Hematopoietic multipotent progenitor cell treated with erythropoietin and hydrocortisone succinate and interleukin-3 and kit ligand, for 6 days (in vitro differentiated cells): ENCODE measurements around the gene KCNN2.
A peak's percentile ranks its signal among the peaks of the same experiment; 100 is the strongest.
"Not testable (repeated sequence)": the region's sequence is repeated elsewhere in the genome, so short reads cannot be mapped to it uniquely, and the experiment has no call there.

Experiments used
- DNase-seq: peaks from one replicate; pipeline ENCODE4 v3.0.0-alpha.2; 2015

KCNN2 gene

DNA sequence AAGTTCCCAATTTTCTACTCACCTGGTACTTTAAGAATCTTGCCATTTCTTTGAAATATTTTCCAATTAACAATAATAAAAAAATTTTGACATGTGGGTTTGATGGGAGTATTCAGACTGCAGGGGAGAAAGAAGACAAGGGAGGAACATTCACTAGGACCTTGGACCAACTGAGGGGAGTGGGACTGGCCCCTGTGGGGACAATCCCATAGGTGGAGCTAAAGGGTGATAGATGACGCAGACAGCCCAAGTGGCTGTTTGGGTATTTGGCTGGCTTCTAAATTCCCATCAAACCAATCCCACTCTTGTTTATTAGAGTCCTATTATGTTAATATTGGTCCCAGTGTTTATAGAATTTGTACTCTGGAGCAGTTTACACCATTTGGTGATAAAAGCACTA is 65.3 kb downstream of the KCNN2 start:
- DNase-seq: no peak

GRCh38 chr5:114430532-114430931 is 68.7 kb downstream of the KCNN2 start:
- DNase-seq: no peak

DNA sequence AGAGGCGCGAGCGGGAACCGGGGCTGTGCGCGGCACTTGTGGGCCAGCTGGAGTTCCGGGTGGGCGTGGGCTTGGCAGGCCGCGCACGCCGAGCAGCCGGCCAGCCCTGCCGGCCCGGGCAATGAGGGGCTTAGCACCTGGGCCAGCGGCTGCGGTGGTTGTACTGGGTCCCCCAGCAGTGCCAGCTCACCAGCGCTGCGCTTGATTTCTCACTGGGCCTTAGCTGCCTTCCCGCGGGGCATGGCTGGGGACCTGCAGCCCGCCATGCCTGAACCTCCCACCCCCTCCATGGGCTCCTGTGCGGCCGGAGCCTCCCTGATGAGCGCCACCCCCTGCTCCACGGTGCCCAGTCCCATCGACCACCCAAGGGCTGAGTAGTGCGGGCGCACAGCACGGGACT is 70.8 kb downstream of the KCNN2 start:
- DNase-seq: not testable (repeated sequence)

DNA sequence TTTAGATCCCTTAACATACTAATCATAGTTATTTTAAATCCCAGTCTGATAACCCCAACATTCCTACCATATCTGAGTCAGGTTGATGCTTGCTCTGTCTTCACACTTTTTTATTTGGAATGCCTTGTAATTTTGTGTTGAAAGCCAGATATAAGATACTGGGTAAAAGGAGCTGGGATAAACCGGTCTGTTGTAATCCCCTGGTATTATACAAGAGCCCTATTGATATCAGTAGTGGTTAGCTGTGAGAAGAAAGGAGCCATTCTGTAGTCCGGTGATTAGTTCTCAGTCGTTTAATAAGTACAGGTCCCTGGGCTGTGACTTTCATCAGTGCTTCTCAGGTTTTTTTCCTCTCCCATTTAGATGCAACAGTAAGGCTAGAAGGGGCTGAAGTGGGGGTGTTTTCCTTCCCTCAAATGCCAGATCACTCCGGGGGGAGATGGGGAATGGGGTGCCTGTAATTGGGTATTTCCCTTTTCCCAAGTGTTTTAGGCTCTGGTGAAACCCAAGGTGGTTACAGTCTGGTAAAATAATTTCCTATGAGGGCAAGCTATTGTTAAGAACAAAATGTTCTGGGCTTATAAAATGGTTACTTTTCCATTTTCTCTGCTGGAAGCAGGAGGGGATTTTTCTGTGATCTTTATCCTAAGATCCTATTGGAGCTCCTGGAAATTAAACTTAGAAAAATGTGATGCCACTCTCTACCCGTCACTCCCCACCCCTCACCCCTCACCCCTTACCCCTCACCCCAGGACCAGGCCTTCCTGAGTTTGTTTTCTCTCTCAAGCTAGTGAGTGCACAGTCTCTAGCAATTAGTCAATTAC is 72.7 kb downstream of the KCNN2 start:
- DNase-seq: no peak

DNA sequence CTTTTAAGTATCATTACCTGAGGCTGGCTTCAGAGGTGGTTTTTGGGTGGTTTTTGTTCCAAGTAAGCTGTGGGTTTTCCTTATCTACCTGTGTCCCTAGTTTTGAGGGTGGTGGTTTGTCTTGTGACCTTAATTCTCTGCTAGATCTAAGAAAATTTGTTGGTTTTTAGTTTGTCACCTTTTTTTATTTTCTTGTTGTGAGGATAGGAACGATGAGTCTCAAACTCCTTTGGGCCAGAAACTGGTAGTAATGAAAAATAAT is 73.3 kb downstream of the KCNN2 start:
- no peak for DNase-seq

- DNase-seq: no peak
Observed at GRCh38 chr5:114435885-114436299, 74.0 kb downstream of the KCNN2 start.

- no peak for DNase-seq
Observed at GRCh38 chr5:114437936-114438335, 76.1 kb downstream of the KCNN2 start.

DNA sequence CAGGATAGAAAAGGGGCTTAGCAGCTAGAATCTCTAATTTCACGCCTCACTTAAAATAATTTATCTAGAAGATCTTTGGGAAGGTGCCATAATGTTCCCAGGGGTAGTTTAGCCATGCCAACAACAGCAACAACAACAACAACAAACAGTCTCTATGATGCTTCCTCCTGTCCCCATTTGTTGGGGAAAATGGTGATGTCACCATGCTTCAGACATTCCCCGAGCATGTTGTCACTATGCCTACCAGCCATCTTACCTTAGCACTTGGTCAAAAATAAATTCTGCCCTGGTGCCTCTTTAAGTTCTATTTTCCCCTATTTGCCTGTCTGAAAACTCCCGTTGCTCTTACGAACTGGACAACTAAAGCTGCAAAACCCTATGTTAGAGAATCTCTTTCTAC is 76.6 kb downstream of the KCNN2 start:
- no peak for DNase-seq

DNA sequence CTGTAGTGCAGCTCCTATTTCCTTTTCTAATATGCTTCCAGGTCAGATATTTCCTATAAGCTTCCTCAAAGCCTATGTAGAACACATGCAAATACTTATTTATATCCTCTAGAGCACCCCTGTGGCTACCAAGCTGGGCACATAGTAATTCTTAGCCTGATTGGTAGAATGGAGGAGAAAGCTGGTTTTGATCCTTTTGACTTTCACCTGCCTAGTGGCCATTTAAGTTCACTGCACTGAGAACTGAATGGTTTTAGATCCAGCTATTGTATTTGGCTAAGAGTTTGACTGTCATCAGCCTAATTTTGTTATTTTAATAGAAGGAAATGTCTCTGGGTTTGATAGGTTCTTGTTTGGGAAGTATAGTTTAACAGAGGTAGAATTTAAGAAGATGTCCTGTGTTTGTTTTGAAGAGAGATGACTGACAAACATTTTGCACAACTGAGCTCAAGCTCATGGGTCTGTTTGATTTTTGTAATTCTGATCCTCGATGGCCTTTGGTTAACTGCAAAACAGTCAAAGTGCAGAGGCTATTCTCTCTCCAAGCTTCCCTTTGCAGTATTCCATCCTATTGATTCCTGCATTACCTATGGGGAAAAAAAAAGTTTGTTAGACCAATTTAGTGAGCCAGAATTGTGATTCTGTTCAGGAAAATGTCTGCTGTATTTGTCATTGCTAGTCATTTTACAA is 85.4 kb downstream of the KCNN2 start:
- DNase-seq: peak; percentile 23

- no peak for DNase-seq
Observed at GRCh38 chr5:114448481-114448880, 86.6 kb downstream of the KCNN2 start.

DNA sequence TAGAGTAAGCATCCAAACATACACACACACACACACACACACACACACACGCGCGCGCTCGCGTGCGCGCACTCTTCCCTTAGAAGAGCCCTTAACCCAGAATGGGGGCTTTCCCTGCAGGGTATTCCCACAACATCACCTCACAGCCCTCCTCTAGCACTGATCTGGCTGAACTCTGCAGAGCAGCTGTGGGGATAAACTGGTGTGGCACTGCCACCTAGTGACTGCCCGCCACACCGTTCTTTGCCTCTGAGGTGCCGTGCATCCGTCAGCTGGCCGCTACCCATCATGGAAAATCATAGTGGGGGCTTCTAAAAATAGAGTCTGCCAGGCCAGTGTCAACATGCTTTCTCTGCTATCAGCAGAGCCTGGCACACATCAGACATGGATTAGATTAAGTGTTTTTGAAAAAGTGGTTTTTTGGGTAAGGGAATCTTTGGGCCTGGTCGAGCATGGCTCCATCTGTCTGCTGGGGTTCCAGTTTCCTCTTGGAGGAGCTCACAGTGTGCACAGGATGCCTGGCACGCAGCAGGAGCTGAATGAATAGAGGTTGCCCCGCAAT is 88.1 kb downstream of the KCNN2 start:
- peak; percentile 63 for DNase-seq

GRCh38 chr5:114450437-114450836 is 88.6 kb downstream of the KCNN2 start:
- no peak for DNase-seq

DNA sequence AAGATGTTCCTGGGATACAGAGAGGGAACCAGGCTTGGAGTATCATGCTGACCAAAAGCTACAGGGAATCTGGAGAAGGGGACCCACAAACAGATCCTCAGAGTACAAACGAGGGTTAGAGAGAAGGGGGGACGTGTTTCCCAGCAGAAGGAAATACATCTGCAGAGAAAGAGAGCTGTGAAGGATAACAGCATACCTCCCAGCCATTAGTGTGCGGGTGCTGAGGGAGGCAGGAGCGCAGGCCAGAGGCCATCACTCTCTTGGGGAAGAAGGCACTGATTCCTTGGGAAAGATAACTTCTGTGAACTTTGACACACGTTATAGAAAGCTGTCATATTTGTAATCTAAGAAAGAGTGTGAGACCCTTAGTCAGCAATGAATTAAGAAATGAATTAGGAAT is 96.9 kb downstream of the KCNN2 start:
- DNase-seq: no peak

- no peak for DNase-seq
Observed at GRCh38 chr5:114467171-114467570, 105.3 kb downstream of the KCNN2 start.

GRCh38 chr5:114467729-114468128 is 105.9 kb downstream of the KCNN2 start:
- DNase-seq: no peak

DNA sequence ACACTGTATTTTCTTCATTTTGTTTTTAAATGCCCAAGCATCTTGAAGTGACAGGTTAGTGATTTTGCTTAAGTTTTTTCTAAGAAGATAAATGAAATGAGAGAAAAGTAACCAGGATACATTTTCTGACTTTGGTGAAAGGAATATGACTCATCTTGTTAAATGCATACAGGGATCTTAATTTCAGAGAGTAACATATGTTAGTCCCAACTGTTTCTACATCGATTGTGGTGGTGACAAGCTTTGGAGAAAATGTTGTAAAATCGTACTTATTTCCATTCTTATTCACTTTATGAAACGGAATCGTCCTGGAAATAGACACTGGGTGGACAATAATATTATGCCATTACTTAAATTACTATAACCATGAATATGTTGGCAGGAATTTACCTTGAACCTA is 107.5 kb downstream of the KCNN2 start:
- DNase-seq: no peak

- DNase-seq: no peak
Observed at GRCh38 chr5:114471529-114471928, 109.7 kb downstream of the KCNN2 start.

- DNase-seq: no peak
Observed at GRCh38 chr5:114473541-114473940, 111.7 kb downstream of the KCNN2 start.

GRCh38 chr5:114477816-114478334 is 116.0 kb downstream of the KCNN2 start:
- DNase-seq: no peak

DNA sequence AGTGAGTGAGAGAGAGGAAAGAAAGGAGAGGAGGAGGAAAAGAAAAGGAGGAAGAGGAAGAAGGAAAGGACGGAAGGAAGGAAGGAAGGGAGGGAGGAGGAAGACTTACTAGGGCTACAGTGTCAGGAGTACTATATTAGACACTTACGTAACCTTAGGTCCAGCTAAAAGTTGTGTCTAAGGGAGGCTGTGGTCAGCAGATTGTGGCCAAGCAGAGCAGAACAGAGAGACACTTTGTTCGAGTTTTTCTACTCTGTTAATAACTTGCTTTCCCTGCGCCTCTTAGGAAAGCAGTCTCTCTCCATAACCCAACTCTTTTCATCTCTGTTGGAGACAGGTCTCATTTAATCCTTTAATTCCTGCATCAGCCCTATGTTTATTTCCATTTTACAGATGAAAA is 138.9 kb downstream of the KCNN2 start:
- DNase-seq: no peak

DNA sequence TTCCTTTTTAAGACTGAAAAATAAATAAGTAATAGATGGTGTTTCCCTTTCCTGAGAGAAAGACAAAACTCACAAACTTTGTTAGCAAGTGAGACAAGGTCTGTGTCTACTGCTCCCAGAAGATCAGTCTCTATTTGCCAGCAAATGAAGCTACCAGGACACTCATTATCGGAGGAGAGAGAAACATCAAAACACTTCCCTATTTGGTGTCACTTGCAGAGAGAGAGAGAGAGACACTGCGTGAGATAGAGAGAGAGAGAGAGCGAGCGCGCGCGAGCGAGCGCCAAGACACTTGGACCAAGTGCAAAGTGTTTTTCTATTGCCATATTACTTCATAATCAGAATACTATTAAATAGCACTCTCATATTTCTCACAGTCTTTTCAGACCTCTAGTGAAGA is 142.7 kb downstream of the KCNN2 start:
- no peak for DNase-seq

DNA sequence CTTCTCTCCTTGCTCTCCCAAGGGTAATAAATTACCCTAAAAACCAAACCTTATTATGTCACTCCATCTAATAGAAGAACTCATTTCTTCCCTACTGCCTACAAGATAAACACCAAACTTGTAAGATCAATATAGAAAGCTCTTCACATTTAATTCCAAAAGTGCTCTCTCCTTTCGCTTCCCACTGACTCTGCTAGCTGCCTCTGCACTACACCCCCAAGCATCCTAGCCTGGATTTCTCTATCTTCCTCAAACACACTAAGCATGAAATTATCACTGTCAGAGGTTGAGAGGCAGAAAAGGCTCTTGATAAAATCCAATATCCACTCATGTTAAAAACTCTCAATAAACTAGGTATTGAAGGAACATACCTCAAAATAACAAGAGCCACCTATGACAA is 162.4 kb downstream of the KCNN2 start:
- no peak for DNase-seq

- no peak for DNase-seq
Observed at GRCh38 chr5:114544561-114544960, 182.7 kb downstream of the KCNN2 start.
